DND-41 (cell line): ENCODE results near the gene QSER1.

Experiments used
- ATAC-seq: fragments of 200-7000 bp; cut with Tn5 transposase; 3 replicates; pipeline ENCODE4 v1.9.1; 2021; ENCODE audit warnings: low read depth; ENCODE audit not compliant: insufficient read depth
- DNase-seq: peaks from one replicate; pipeline ENCODE4 v3.0.0-alpha.2; 2020
- H2AFZ ChIP-seq: 2 replicates; pipeline ENCODE4 v1.6.0; 2012; ENCODE audit warnings: low read depth, low read length
- H3K27ac ChIP-seq: 2 replicates; pipeline ENCODE4 v1.5.1; 2012; ENCODE audit warnings: low read length, inconsistent platforms
- H3K27me3 ChIP-seq: fragments of 200-600 bp; sonication (generic); 2 replicates; pipeline ENCODE4 v1.6.0; 2012; ENCODE audit warnings: low read length, mild to moderate bottlenecking, inconsistent platforms; ENCODE audit not compliant: insufficient read depth, poor library complexity
- H3K36me3 ChIP-seq: 2 replicates; pipeline ENCODE4 v1.5.1; 2012; ENCODE audit warnings: low read length, inconsistent platforms; ENCODE audit not compliant: insufficient read depth
- H3K4me1 ChIP-seq: 2 replicates; pipeline ENCODE4 v1.5.1; 2012; ENCODE audit warnings: mild to moderate bottlenecking, low read length; ENCODE audit not compliant: insufficient read depth
- H3K4me2 ChIP-seq: 2 replicates; pipeline ENCODE4 v1.6.0; 2012; ENCODE audit warnings: mild to moderate bottlenecking, moderate library complexity, low read length, inconsistent platforms; ENCODE audit not compliant: insufficient read depth
- H3K4me3 ChIP-seq, 2 experiments: fragments of 200-600 bp in 1 of 2; shearing (Covaris generic) in 1 of 2; 2 replicates each; pipeline ENCODE4 v1.5.1; 2012 to 2016; ENCODE audit warnings: inconsistent platforms in 2 of 2, low read length in 2 of 2, mild to moderate bottlenecking in 2 of 2, low read depth in 1 of 2, moderate library complexity in 1 of 2
- H3K79me2 ChIP-seq: 2 replicates; pipeline ENCODE4 v1.6.0; 2012; ENCODE audit warnings: low read length, inconsistent platforms; ENCODE audit not compliant: insufficient read depth
- H3K9ac ChIP-seq: 2 replicates; pipeline ENCODE4 v1.6.0; 2012; ENCODE audit warnings: low read depth, mild to moderate bottlenecking, inconsistent platforms, low read length, moderate library complexity
- H3K9me3 ChIP-seq: 2 replicates; pipeline ENCODE4 v1.5.1; 2012; ENCODE audit warnings: low read length, moderate library complexity, mild to moderate bottlenecking, inconsistent platforms; ENCODE audit not compliant: insufficient read depth, severe bottlenecking
- H4K20me1 ChIP-seq: 2 replicates; pipeline ENCODE4 v1.6.0; 2012; ENCODE audit warnings: low read length; ENCODE audit not compliant: insufficient read depth
- EZH2 ChIP-seq: IDR thresholded peaks from 3 replicates; pipeline ENCODE4 v1.6.1; 2012; ENCODE audit warnings: borderline replicate concordance, low read depth, mild to moderate bottlenecking, moderate library complexity, low read length, inconsistent platforms; ENCODE audit not compliant: severe bottlenecking
- TF ChIP-seq, protein P1 (sequence below): IDR thresholded peaks from 2 replicates; pipeline ENCODE4 v1.5.1; 2012; ENCODE audit warnings: borderline replicate concordance, low read length, moderate library complexity, mild to moderate bottlenecking; ENCODE audit not compliant: poor library complexity, severe bottlenecking; ENCODE audit errors: extremely low read depth

QSER1 gene

DNA sequence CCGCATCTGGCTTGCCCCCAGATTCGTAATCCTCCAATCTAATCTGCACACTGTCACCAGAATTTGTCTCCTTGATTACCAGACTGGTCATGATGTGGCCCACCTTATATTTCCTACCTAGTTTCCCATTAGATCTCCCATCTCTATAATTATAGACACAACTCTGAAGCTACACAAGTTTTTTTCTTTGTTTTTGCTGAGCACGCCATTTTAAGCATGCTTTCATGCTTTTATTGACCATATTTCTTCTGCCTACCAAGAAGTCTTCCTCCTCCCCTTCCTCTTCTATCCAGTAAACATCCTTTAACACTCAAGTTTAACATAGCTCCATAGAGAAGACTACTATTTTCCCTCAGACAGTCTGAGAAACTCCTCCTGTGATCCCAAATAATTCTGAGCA lies 98.8 kb downstream of the QSER1 start:
- TF ChIP-seq, protein P1, sequence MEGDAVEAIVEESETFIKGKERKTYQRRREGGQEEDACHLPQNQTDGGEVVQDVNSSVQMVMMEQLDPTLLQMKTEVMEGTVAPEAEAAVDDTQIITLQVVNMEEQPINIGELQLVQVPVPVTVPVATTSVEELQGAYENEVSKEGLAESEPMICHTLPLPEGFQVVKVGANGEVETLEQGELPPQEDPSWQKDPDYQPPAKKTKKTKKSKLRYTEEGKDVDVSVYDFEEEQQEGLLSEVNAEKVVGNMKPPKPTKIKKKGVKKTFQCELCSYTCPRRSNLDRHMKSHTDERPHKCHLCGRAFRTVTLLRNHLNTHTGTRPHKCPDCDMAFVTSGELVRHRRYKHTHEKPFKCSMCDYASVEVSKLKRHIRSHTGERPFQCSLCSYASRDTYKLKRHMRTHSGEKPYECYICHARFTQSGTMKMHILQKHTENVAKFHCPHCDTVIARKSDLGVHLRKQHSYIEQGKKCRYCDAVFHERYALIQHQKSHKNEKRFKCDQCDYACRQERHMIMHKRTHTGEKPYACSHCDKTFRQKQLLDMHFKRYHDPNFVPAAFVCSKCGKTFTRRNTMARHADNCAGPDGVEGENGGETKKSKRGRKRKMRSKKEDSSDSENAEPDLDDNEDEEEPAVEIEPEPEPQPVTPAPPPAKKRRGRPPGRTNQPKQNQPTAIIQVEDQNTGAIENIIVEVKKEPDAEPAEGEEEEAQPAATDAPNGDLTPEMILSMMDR = no peak
- TF ChIP-seq EZH2 = no peak

DNA sequence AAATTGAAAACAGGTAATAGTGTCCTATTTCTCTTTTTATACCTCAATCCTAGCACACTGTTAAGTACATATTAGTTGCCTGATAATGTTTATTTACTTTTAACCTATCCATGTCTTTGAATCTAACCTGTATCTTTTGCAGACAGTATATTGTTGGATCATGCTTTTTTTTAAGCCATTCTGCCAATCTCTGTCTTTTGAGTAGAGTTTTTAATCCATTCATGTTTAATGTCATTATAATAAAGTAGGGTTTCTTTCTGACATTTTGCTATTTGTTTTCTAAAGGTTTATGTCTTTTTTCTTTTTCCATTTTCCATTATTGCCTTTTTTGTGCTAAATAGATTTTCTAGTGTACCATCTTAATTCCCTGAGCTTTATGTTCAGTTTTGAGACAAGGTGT lies 99.3 kb downstream of the QSER1 start:
- TF ChIP-seq EZH2 = no peak
- TF ChIP-seq, protein P1 = no peak
- Histone ChIP-seq H3K27ac (no peak overlapping the region), H3K4me2 (no peak overlapping the region), H3K79me2 (no peaks in the 10 kb centered on the region), H3K9me3 (peaks cover 7% of the 10 kb centered on the region), H3K36me3 (no peaks in the 10 kb centered on the region), H3K9ac (no peak overlapping the region), H2AFZ (no peak overlapping the region), H3K4me3 (no peak overlapping the region), H3K27me3 (no peaks in the 10 kb centered on the region), H3K4me1 (no peaks in the 10 kb centered on the region), H4K20me1 (no peaks in the 10 kb centered on the region)
- no peak for DNase-seq
- ATAC-seq = no peak

More for the DNA sequence above, 98.8 kb downstream of the QSER1 start:
- H3K4me3 ChIP-seq = no peak overlapping the region
- H4K20me1 ChIP-seq = no peaks in the 10 kb centered on the region
- ATAC-seq = no peak
- H3K79me2 ChIP-seq = no peaks in the 10 kb centered on the region
- H3K9me3 ChIP-seq = peaks cover 7% of the 10 kb centered on the region
- no peak overlapping the region for H3K9ac ChIP-seq
- no peaks in the 10 kb centered on the region for H3K27me3 ChIP-seq
- H3K36me3 ChIP-seq = no peaks in the 10 kb centered on the region
- no peak overlapping the region for H3K27ac ChIP-seq
- no peak for DNase-seq
- no peak overlapping the region for H3K4me2 ChIP-seq
- no peak overlapping the region for H2AFZ ChIP-seq
- H3K4me1 ChIP-seq = no peaks in the 10 kb centered on the region

DNA sequence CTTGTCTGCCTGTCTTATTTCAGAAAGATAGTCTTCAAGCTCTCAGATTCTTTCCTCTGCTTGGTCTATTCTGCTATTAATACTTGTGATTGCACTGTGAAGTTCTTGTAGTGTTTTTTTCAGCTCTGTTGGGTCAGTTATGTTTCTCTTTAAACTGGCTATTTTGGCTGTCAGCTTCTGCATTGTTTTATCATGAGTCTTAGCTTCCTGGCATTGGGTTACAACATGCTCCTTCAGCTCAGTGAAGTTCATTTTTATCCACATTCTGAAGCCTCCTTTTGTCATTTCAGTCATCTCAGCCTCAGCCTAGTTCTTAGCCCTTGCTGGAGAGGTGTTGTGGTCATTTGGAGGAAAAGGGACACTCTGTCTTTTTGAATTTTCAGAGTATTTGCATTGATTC lies 107.6 kb downstream of the QSER1 start:
- no peak overlapping the region for H3K27ac ChIP-seq
- H3K79me2 ChIP-seq = no peaks in the 10 kb centered on the region
- no peak overlapping the region for H3K4me2 ChIP-seq
- ATAC-seq = no peak
- no peaks in the 10 kb centered on the region for H3K27me3 ChIP-seq
- TF ChIP-seq, protein P1 = no peak
- no peak for TF ChIP-seq EZH2
- no peaks in the 10 kb centered on the region for H4K20me1 ChIP-seq
- no peaks in the 10 kb centered on the region for H3K36me3 ChIP-seq
- H2AFZ ChIP-seq = no peak overlapping the region
- DNase-seq = no peak
- H3K4me1 ChIP-seq = peaks cover 6% of the 10 kb centered on the region
- H3K4me3 ChIP-seq = no peak overlapping the region
- H3K9ac ChIP-seq = no peak overlapping the region
- H3K9me3 ChIP-seq = no peaks in the 10 kb centered on the region

DNA sequence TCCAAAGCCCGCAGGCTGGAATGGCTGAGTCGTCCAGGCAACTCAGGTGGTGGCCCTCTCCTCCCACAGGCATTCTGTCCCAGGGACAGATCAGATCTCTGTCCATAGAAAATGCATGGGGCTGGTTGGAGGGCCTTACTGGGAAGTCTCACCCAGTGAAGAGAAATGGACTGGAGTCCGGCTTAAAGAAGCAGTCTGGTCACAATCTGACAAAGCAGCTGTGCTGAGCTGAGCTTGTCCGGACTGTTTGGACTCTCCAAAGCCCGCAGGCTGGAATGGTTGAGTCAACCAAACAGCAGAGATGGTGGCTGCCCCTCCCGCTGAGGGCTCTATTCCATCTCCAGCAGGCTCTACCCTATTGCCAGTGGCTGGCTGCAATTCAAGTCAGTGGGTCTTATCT lies 108.7 kb downstream of the QSER1 start:
- H4K20me1 ChIP-seq = no peaks in the 10 kb centered on the region
- H2AFZ ChIP-seq = no peak overlapping the region
- peaks cover 15% of the 10 kb centered on the region for H3K4me1 ChIP-seq
- ATAC-seq (no peak), DNase-seq (no peak)
- no peak for TF ChIP-seq EZH2
- TF ChIP-seq, protein P1 = no peak
- H3K27ac ChIP-seq = no peak overlapping the region
- H3K27me3 ChIP-seq = no peaks in the 10 kb centered on the region
- H3K4me2 ChIP-seq = no peak overlapping the region
- no peak overlapping the region for H3K9ac ChIP-seq
- H3K79me2 ChIP-seq = no peaks in the 10 kb centered on the region
- H3K4me3 ChIP-seq = no peak overlapping the region
- H3K9me3 ChIP-seq = no peaks in the 10 kb centered on the region
- no peaks in the 10 kb centered on the region for H3K36me3 ChIP-seq
